ENCODE data around the gene TSPAN7. TPM values are rescaled to one million over a fixed set of nuclear protein-coding genes. Genes with fewer than 3 reads are reported as not detected.

Gene TSPAN7
- total and polyA plus RNA-seq, 9 of the 15 experiments (the other 6 are each of a cell fraction or from before 2014, with no cell fraction given) = 0.07 to 0.29 (median 0.12) TPM; not detected in 1

- no peak for DNase-seq (ENCODE audit: extremely low read depth in 1 of 4, low spot score in 3 of 4)
- no peak for ATAC-seq
- no peak overlapping the region for H3K27ac ChIP-seq (ENCODE audit: extremely low read depth, low read depth, low read length)
- H3K4me2 ChIP-seq (ENCODE audit: insufficient read depth, low read length) = no peak overlapping the region
- H4K20me1 ChIP-seq (replicated peaks; ENCODE audit: control insufficient read depth, insufficient read depth, low read length) = no peaks in the 10 kb centered on the region
- no TSS peak for BruUV-seq (replicated peaks)
- H3K9ac ChIP-seq (ENCODE audit: insufficient read depth in 1 of 2, low read depth in 2 of 2, low read length in 2 of 2) = no peak overlapping the region
- no peaks in the 10 kb centered on the region for H3K9me1 ChIP-seq (ENCODE audit: control insufficient read depth, insufficient read depth, low read length)
- no peak overlapping the region for H2AFZ ChIP-seq (ENCODE audit: low read depth, low read length)
- TF ChIP-seq NFYB (IDR thresholded peaks at IDR 0.05; ENCODE audit: extremely low read depth, insufficient read length) (no peak), HOMEZ (CRISPR knock-in tag; IDR thresholded peaks at IDR 0.05) (no peak), THAP12 (CRISPR knock-in tag; IDR thresholded peaks at IDR 0.05) (no peak), CREBBP (IDR thresholded peaks at IDR 0.05; ENCODE audit: low read depth, low read length) (no peak)
- in situ Hi-C loops (cut with MboI) (no loop called here), intact Hi-C loops (cut with micrococcal nuclease) (no loop called here)
- POLR2A ChIA-PET = no interaction called here
- CTCF ChIA-PET (ENCODE audit: low intra/inter-chr PET ratio) = no interaction called here
- no peaks in the 10 kb centered on the region for H3K36me3 ChIP-seq (ENCODE audit: control insufficient read depth, insufficient read depth, low read length)
- H3K27me3 ChIP-seq (ENCODE audit: control insufficient read depth in 2 of 2, insufficient read depth in 2 of 2, low read length in 2 of 2) = no peaks in the 10 kb centered on the region
- H3K9me3 ChIP-seq (replicated peaks; ENCODE audit: control insufficient read depth, insufficient read depth, low read depth, low read length) = no peaks in the 10 kb centered on the region
- no peaks in the 10 kb centered on the region for H3K79me2 ChIP-seq (ENCODE audit: control insufficient read depth, insufficient read depth, low read length)
- whole genome bisulfite sequencing (ENCODE audit: insufficient coverage, low coverage, missing lambda C conversion rate) = 0% methylated on average over 5 of the region's 5 CpGs
- FAIRE-seq = no peak
- H3K4me3 ChIP-seq = no peak overlapping the region
- no peaks in the 10 kb centered on the region for H3K4me1 ChIP-seq (replicated peaks in 1 of 2; ENCODE audit: control insufficient read depth in 2 of 2, insufficient read depth in 2 of 2, low read length in 2 of 2)
Measured at GRCh38 chrX:38513112-38513742, 48.1 kb upstream of the TSPAN7 start.
